ENCODE measurements around the gene KLC4.

DNA sequence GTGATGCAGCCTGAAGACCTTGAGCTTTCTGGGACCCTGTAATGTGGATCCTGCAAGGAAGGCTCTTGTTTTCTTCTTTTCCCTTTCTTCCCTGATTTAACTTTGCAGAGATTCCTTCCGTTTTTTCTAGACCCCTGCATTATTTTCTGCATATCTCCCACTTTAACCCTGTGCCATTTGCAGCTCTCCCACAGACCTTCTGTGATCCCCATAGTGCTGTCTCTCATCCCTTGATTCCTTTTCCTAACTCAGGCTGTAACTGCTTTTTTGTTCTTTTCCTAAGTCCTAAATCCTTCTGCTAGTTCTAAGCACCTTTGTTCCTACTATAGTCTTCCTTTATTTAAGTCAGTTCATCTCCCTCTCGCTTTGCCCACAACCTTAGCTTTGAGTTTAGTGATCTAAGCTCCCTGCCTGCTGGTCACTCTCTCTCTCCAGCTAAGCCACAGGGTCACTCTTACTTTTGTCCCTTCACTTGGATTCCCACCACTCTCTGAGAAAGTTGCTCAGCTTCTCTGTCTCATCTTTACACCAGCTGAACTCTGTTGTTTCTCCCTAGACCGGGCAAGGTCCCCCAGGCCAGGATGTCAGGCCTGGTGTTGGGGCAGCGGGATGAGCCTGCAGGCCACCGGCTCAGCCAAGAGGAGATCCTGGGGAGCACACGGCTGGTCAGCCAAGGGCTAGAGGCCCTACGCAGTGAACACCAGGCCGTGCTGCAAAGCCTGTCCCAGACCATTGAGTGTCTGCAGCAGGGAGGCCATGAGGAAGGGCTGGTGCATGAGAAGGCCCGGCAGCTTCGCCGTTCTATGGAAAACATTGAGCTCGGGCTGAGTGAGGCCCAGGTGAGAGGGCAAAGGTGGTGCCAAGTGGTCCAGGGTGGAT is 1.6 kb downstream of the KLC4 start:
- TF ChIP-seq, protein P1, sequence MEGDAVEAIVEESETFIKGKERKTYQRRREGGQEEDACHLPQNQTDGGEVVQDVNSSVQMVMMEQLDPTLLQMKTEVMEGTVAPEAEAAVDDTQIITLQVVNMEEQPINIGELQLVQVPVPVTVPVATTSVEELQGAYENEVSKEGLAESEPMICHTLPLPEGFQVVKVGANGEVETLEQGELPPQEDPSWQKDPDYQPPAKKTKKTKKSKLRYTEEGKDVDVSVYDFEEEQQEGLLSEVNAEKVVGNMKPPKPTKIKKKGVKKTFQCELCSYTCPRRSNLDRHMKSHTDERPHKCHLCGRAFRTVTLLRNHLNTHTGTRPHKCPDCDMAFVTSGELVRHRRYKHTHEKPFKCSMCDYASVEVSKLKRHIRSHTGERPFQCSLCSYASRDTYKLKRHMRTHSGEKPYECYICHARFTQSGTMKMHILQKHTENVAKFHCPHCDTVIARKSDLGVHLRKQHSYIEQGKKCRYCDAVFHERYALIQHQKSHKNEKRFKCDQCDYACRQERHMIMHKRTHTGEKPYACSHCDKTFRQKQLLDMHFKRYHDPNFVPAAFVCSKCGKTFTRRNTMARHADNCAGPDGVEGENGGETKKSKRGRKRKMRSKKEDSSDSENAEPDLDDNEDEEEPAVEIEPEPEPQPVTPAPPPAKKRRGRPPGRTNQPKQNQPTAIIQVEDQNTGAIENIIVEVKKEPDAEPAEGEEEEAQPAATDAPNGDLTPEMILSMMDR (IDR thresholded peaks at IDR 0.05): no peak
- no peak for TF ChIP-seq POLR2A (IDR thresholded peaks at IDR 0.05)
